Naive thymus-derived CD4-positive, alpha-beta T cell (primary cell): ENCODE measurements around the gene EML6. TPM values are rescaled to one million over a fixed set of nuclear protein-coding genes. Genes with fewer than 3 reads are reported as not detected.

Experiments used
- ATAC-seq: fragments of 150-1000 bp; cut with Tn5 transposase; 2 replicates; pipeline ENCODE4 v1.10.0; 2021; ENCODE audit warnings: mild to moderate bottlenecking, moderate library complexity
- CTCF ChIA-PET: fragments of 350-600 bp; sonication (Branson Sonifier 250); formaldehyde crosslinking; loops from one replicate; lab custom pipeline; 2021; ENCODE audit warnings: antibody characterized with exemption; lab: Charles Lee
- POLR2A ChIA-PET: fragments of 350-600 bp; sonication (Branson Sonifier 250); formaldehyde crosslinking; loops from one replicate; lab custom pipeline; 2021; ENCODE audit warnings: antibody characterized with exemption, inconsistent platforms; lab: Charles Lee
- DNase-seq, 9 donors: peaks; one replicate each; pipeline versions ENCODE4 v3.0.0 to v3.0.0-alpha.2; 2020 to 2022; ENCODE audit warnings: mixed read lengths in 1 of 9
- H3K27ac ChIP-seq: one replicate; pipeline ENCODE4 v1.7.0; 2013; ENCODE audit warnings: mild to moderate bottlenecking, low read depth, low read length, moderate library complexity
- H3K27me3 ChIP-seq, 2 donors: one replicate each; pipeline ENCODE4 v1.7.0; 2013; ENCODE audit warnings: low read length in 2 of 2, mild to moderate bottlenecking in 2 of 2, moderate library complexity in 2 of 2; ENCODE audit not compliant: control insufficient read depth in 2 of 2, insufficient read depth in 2 of 2
- H3K36me3 ChIP-seq, 3 experiments: 1 replicate in 2 of 3; 2 replicates in 1 of 3; pipeline ENCODE4 v1.7.0; 2013; ENCODE audit warnings: low read length in 3 of 3, mild to moderate bottlenecking in 3 of 3, moderate library complexity in 1 of 3; ENCODE audit not compliant: insufficient read depth in 3 of 3, control insufficient read depth in 2 of 3
- H3K4me1 ChIP-seq, 2 donors: one replicate each; pipeline ENCODE4 v1.7.0; 2013; ENCODE audit warnings: low read length in 2 of 2, mild to moderate bottlenecking in 2 of 2, moderate library complexity in 1 of 2; ENCODE audit not compliant: control insufficient read depth in 2 of 2, insufficient read depth in 2 of 2
- H3K4me3 ChIP-seq: 2 replicates; pipeline ENCODE4 v1.7.0; 2013; ENCODE audit warnings: mild to moderate bottlenecking, low read length
- H3K9me3 ChIP-seq, 3 experiments: 1 replicate in 2 of 3; 2 replicates in 1 of 3; pipeline ENCODE4 v1.7.0; 2013; ENCODE audit warnings: low read length in 3 of 3; ENCODE audit not compliant: control insufficient read depth in 2 of 3
- H3K27ac Mint-ChIP-seq, 9 donors: one replicate each; pipeline ENCODE4 v1.8.0; 2020 to 2022; ENCODE audit warnings: mixed read lengths in 9 of 9, mild to moderate bottlenecking in 8 of 9, moderate library complexity in 5 of 9, inconsistent platforms in 2 of 9
- H3K27me3 Mint-ChIP-seq, 5 donors: one replicate each; pipeline ENCODE4 v1.8.0; 2021 to 2022; ENCODE audit warnings: mixed read lengths in 5 of 5, mild to moderate bottlenecking in 1 of 5
- H3K36me3 Mint-ChIP-seq, 5 donors: one replicate each; pipeline ENCODE4 v1.8.0; 2020 to 2022; ENCODE audit warnings: mixed read lengths in 5 of 5, mild to moderate bottlenecking in 3 of 5, inconsistent platforms in 1 of 5
- H3K4me1 Mint-ChIP-seq, 7 donors: one replicate each; pipeline ENCODE4 v1.8.0; 2020 to 2022; ENCODE audit warnings: mixed read lengths in 7 of 7, mild to moderate bottlenecking in 3 of 7, inconsistent platforms in 1 of 7
- H3K4me3 Mint-ChIP-seq, 10 donors: one replicate each; pipeline ENCODE4 v1.8.0; 2020 to 2022; ENCODE audit warnings: mild to moderate bottlenecking in 10 of 10, mixed read lengths in 10 of 10, moderate library complexity in 6 of 10, inconsistent platforms in 2 of 10
- H3K9me3 Mint-ChIP-seq, 11 donors: one replicate each; pipeline ENCODE4 v1.8.0; 2020 to 2022; ENCODE audit warnings: mixed read lengths in 11 of 11, mild to moderate bottlenecking in 4 of 11, inconsistent platforms in 1 of 11, moderate library complexity in 1 of 11
- intact Hi-C, 2 donors: fragments of 100-400 bp; cut with micrococcal nuclease; formaldehyde crosslinking; loops; one replicate each; pipeline ENCODE4 v1.15.1; 2023
- polyA plus RNA-seq, 2 donors: library from polyadenylated mRNA; unstranded; fragments of 300-500 nt; fragmentation: Illumina TruSeq; gene quantifications; one replicate each; pipeline ENCODE4 v1.2.3, GENCODE V29; 2021
- total RNA-seq, 6 experiments: library from RNA in 5 of 6; stranded (reverse) in 5 of 6; gene quantifications; 1 replicate in 5 of 6; 2 replicates in 1 of 6; pipeline ENCODE4 v1.2.3 and lab custom pipeline; 2021 to 2026

EML6 gene
- total and polyA plus RNA-seq, 7 experiments from 2014 or later, result 0.32 to 2.5 (median 1.5) TPM; not detected in 2

DNA sequence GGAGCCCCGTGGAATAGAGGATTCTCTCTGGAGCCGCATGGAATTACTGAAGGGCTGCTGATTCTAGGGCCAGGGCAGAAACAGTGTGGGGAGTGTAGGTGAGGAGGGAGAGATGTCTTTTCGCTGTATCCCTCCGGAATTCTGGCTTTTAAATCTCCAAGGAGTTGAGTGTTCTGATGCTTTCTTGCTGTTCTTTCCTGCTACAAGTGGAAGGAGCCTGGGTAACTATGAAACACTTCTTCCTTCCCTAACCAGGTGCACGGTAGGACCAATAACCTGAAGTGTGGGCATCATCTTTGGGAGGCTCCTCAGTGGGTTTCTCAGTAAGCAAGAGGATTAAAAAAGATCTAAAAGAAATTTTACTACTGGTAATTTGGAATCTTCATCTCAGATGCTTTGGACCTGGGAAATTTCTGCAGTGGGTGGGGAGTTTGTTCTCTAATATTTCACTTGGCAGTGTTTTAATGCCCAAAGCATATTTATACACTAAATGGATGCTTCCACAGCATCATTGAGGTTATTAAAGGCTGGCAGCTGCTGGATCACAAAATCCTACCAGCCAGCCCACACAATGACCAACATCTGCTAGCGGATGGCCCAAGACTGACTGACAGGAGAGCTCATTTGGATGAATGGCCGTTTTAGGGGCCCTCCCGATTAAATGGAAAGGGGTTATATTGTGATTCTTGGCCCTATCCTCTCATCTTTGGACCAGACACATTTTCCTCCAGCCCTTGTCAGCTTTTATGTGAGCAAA is 2.1 kb downstream of the EML6 start:
- peak overlapping the region in 3 of 9 donors; percentile 25 to 74 (median 32) for H3K27ac Mint-ChIP-seq
- DNase-seq (no peak), ATAC-seq (no peak)
- ChIA-PET POLR2A (no interaction called here), CTCF (no interaction called here)
- H3K36me3 ChIP-seq, result no peaks in the 10 kb centered on the region
- no peak overlapping the region for H3K4me3 ChIP-seq
- peaks cover 0 to 5% of the 10 kb centered on the region in 2 donors for H3K27me3 ChIP-seq
- no peaks in the 10 kb centered on the region for H3K9me3 ChIP-seq
- intact Hi-C loops, result loop anchor here in 1 of 2 donors (10.0 kb wide), 2 partner anchors 109 to 449 kb away; no protein-coding TSS in a partner anchor
- no peaks in the 10 kb centered on the region for H3K36me3 Mint-ChIP-seq
- H3K27ac ChIP-seq, result no peak overlapping the region
- H3K4me3 Mint-ChIP-seq, result peak overlapping the region; percentile 76 to 88 (median 83)
- peaks cover 32 to 77% (median 42%) of the 10 kb centered on the region in 5 donors for H3K27me3 Mint-ChIP-seq
- no peaks in the 10 kb centered on the region for H3K9me3 Mint-ChIP-seq
- peaks cover 10 to 20% (median 12%) of the 10 kb centered on the region in 7 donors for H3K4me1 Mint-ChIP-seq
- H3K4me1 ChIP-seq, result peaks cover 0 to 6% of the 10 kb centered on the region in 2 donors

DNA sequence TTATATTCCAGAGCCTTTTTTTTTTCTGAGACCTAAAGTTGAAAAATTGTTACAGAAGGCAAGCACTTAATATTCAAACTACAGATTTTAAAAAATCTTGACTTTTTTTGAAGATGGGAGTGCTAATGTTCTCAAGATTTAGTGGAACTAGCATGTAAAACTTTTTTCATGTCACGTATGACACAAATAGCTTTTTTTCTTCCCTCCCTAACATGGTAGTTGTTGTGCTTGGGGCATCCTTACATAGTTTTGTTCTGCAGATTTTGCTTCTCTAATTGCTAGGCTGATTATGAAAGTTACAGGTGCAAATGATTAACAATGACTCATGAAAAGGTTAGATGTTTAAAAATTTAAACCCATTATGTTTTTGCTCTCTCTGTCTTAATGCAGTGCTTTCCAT is 3.0 kb downstream of the EML6 start:
- H3K27ac ChIP-seq, result no peak overlapping the region
- no peaks in the 10 kb centered on the region for H3K9me3 ChIP-seq
- peaks cover 0 to 5% of the 10 kb centered on the region in 2 donors for H3K27me3 ChIP-seq
- intact Hi-C loops, result loop anchor here in 1 of 2 donors (10.0 kb wide), 2 partner anchors 108 to 448 kb away; no protein-coding TSS in a partner anchor
- Mint-ChIP-seq H3K4me3 (peak overlapping the region in 4 of 10 donors; percentile 28 to 87 (median 80)), H3K9me3 (no peaks in the 10 kb centered on the region), H3K27me3 (peaks cover 32 to 74% (median 42%) of the 10 kb centered on the region in 5 donors), H3K27ac (peak overlapping the region in 1 of 9 donors; percentile 22), H3K4me1 (peaks cover 10 to 20% (median 12%) of the 10 kb centered on the region in 7 donors), H3K36me3 (peaks cover 0 to 3% (median 0%) of the 10 kb centered on the region in 5 donors)
- no peaks in the 10 kb centered on the region for H3K36me3 ChIP-seq
- DNase-seq, result no peak
- H3K4me3 ChIP-seq, result no peak overlapping the region
- CTCF ChIA-PET, result no interaction called here
- H3K4me1 ChIP-seq, result peaks cover 0 to 6% of the 10 kb centered on the region in 2 donors
- POLR2A ChIA-PET, result no interaction called here
- no peak for ATAC-seq

DNA sequence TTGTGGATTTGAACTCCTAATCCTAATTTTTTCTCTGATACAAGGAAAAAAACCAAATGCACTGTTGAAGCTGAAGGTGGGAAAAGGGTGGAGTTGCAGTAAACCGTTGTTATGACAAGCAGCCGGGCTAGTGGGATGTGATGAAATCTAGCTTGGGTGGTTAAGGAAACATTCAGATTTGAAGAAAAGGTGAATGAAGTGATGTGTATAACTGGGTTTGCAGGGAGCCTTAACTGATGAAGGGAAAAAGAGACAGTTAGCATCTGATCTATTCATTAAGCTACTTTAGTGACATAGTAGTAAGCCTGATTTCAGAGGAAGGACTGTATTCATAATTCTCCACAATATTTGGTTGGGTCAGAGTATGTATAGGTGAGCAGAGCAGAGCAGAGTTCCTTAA is 3.5 kb downstream of the EML6 start:
- Mint-ChIP-seq H3K9me3 (peaks cover 0 to 2% (median 0%) of the 10 kb centered on the region in 11 donors), H3K27ac (no peak overlapping the region), H3K4me1 (peaks cover 10 to 20% (median 12%) of the 10 kb centered on the region in 7 donors), H3K4me3 (no peak overlapping the region), H3K36me3 (peaks cover 0 to 3% (median 0%) of the 10 kb centered on the region in 5 donors), H3K27me3 (peaks cover 32 to 73% (median 42%) of the 10 kb centered on the region in 5 donors)
- Histone ChIP-seq H3K27me3 (peaks cover 0 to 5% of the 10 kb centered on the region in 2 donors), H3K27ac (no peak overlapping the region), H3K36me3 (no peaks in the 10 kb centered on the region), H3K4me3 (no peak overlapping the region), H3K9me3 (no peaks in the 10 kb centered on the region), H3K4me1 (peaks cover 0 to 6% of the 10 kb centered on the region in 2 donors)
- POLR2A ChIA-PET, result no interaction called here
- CTCF ChIA-PET, result no interaction called here
- intact Hi-C loops, result loop anchor here in 1 of 2 donors (10.0 kb wide), 2 partner anchors 108 to 448 kb away; no protein-coding TSS in a partner anchor
- ATAC-seq (no peak), DNase-seq (no peak)

DNA sequence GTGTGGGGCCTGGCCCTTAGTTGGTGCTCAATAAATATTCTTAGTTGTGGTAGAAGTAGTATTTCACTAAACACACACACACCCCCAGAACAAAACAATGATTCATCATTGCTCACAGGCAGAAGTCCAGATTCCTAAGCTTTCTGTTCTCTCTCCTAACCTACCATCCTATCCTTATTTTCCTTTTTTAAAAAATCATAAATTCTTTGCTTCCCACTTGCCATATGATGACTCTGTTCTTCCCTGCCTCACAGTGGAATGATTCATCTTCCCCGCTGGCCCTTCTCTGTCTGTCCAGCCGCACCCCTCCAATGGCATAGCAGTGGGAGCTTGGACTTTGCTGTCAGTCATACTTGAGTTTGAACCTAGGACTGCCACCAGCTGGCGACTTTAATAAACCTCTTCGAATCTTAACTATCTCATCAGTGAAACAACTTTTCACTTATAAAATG is 5.2 kb downstream of the EML6 start:
- DNase-seq (no peak), ATAC-seq (no peak)
- ChIA-PET CTCF (no interaction called here), POLR2A (interaction anchor here (0.5 kb wide), 1 partner anchor 166 kb away, joined by 3 read pairs; no protein-coding TSS in a partner anchor)
- Histone ChIP-seq H3K9me3 (no peaks in the 10 kb centered on the region), H3K36me3 (no peaks in the 10 kb centered on the region), H3K27ac (no peak overlapping the region), H3K4me3 (no peak overlapping the region), H3K27me3 (peaks cover 0 to 5% of the 10 kb centered on the region in 2 donors), H3K4me1 (no peaks in the 10 kb centered on the region)
- Mint-ChIP-seq H3K9me3 (peaks cover 0 to 2% (median 0%) of the 10 kb centered on the region in 11 donors), H3K27ac (no peak overlapping the region), H3K27me3 (peaks cover 36 to 78% (median 50%) of the 10 kb centered on the region in 5 donors), H3K4me1 (peaks cover 10 to 12% (median 11%) of the 10 kb centered on the region in 7 donors), H3K36me3 (peaks cover 0 to 3% (median 0%) of the 10 kb centered on the region in 5 donors), H3K4me3 (no peak overlapping the region)
- intact Hi-C loops, result loop anchor here in 1 of 2 donors (10.0 kb wide), 2 partner anchors 106 to 446 kb away; no protein-coding TSS in a partner anchor

DNA sequence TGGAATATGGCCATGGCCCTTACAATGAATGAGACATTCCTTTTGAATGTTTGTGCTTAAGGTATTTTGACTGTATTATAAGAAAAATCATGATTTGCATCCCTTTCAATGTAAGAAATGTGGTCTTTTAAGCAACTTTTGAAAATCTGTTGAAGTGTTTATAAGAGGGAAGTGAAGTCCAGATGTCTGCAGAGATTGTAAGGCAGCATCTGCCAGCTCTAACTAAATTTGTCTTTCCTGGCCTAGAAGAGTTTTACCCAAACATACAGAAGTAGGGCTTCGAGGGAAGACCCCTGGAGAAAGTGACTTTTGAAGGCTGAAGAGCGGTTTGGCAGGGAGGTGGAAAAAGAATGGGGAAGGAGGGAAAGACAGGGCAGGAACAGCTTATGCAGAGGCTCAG is 12.2 kb downstream of the EML6 start:
- intact Hi-C loops, result no loop called here
- H3K27me3 ChIP-seq, result no peaks in the 10 kb centered on the region
- ATAC-seq, result no peak
- no peaks in the 10 kb centered on the region for H3K36me3 ChIP-seq
- H3K36me3 Mint-ChIP-seq, result peaks cover 0 to 3% (median 0%) of the 10 kb centered on the region in 5 donors
- peaks cover 0 to 2% (median 0%) of the 10 kb centered on the region in 11 donors for H3K9me3 Mint-ChIP-seq
- no peak overlapping the region for H3K4me3 ChIP-seq
- no peak overlapping the region for H3K4me3 Mint-ChIP-seq
- H3K27ac Mint-ChIP-seq, result no peak overlapping the region
- H3K4me1 Mint-ChIP-seq, result no peaks in the 10 kb centered on the region
- no peak for DNase-seq
- ChIA-PET CTCF (no interaction called here), POLR2A (no interaction called here)
- H3K4me1 ChIP-seq, result no peaks in the 10 kb centered on the region
- no peaks in the 10 kb centered on the region for H3K9me3 ChIP-seq
- H3K27ac ChIP-seq, result no peak overlapping the region
- peaks cover 7 to 31% (median 11%) of the 10 kb centered on the region in 5 donors for H3K27me3 Mint-ChIP-seq

DNA sequence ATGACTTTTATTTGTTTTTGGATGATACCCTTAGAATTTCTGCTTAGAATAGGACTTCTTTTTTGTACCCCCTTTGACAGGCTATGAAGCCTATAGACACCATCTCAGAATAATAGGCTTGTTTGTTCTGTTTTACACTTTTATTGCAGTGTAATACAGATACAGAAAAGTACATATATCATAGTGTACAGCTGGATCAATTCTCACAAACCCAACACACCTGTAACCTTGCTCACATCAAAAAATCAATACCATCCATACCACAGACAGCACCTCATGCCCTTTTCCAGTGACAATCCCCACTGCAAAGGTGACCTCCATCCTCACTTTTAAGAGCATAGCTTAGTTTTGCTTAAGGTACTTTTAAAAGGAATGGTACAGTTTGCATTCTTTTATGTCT is 14.8 kb downstream of the EML6 start:
- ATAC-seq (no peak), DNase-seq (no peak)
- no peak overlapping the region for H3K27ac ChIP-seq
- H3K27ac Mint-ChIP-seq, result no peak overlapping the region
- H3K9me3 Mint-ChIP-seq, result no peaks in the 10 kb centered on the region
- no peaks in the 10 kb centered on the region for H3K9me3 ChIP-seq
- POLR2A ChIA-PET, result no interaction called here
- CTCF ChIA-PET, result no interaction called here
- no peak overlapping the region for H3K4me3 Mint-ChIP-seq
- no peaks in the 10 kb centered on the region for H3K27me3 ChIP-seq
- peaks cover 6 to 23% (median 14%) of the 10 kb centered on the region in 5 donors for H3K27me3 Mint-ChIP-seq
- no peaks in the 10 kb centered on the region for H3K36me3 ChIP-seq
- H3K4me3 ChIP-seq, result no peak overlapping the region
- H3K36me3 Mint-ChIP-seq, result no peaks in the 10 kb centered on the region
- no peaks in the 10 kb centered on the region for H3K4me1 Mint-ChIP-seq
- intact Hi-C loops, result no loop called here
- H3K4me1 ChIP-seq, result no peaks in the 10 kb centered on the region
